Fibroblast of the aortic adventitia (primary cell): ENCODE data around the gene MRTFB. TPM values are rescaled to one million over a fixed set of nuclear protein-coding genes. Genes with fewer than 3 reads are reported as not detected.

Experiments used
- DNase-seq: peaks from one replicate; pipeline ENCODE4 v3.0.0-alpha.2; 2010; ENCODE audit warnings: low read depth
- H3K4me3 ChIP-seq: 2 replicates; pipeline ENCODE4 v1.5.1; 2011; ENCODE audit warnings: low read depth, mild to moderate bottlenecking, control low read depth, low read length, moderate library complexity
- CTCF ChIP-seq: IDR thresholded peaks from 2 replicates; pipeline ENCODE4 v1.5.1; 2011; ENCODE audit warnings: mild to moderate bottlenecking, low read length, control low read depth, inconsistent platforms; ENCODE audit not compliant: insufficient read depth
- total RNA-seq: library from RNA; depleted of rRNA; stranded (reverse); fragments of >200 nt; gene quantifications from 2 replicates; pipeline ENCODE4 v1.2.3, GENCODE V29; 2012; ENCODE audit warnings: low replicate concordance

Gene MRTFB
- total RNA-seq, 1 donor = 13.2 TPM

- TF ChIP-seq CTCF = no peak
- no peak overlapping the region for H3K4me3 ChIP-seq
- DNase-seq = no peak
Measured at GRCh38 chr16:14050291-14051027, 20.7 kb upstream of the MRTFB start.

DNA sequence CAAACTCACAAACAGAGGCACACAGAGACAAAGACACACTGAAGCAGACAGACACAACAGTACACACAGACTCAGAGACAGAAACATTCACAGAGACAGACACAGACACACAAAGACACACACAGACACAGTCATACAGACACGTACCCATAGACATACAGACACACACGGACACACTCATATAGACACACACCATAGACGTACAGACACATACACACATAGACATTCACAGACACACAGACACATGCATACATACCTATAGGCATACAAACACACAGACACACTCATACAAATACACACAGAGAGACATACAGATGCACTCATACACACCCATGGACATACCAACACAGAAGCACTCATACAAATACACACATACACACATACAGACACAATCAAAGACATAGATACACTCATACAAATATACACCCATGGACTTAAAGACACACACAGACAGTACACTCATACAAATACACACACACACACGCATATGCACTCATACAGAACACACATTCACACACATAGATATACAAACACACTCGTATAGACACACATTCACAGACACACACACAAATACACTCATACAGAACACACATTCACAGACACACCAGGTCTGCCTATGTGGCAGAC lies 19.9 kb upstream of the MRTFB start:
- no peak for DNase-seq
- no peak for TF ChIP-seq CTCF
- no peak overlapping the region for H3K4me3 ChIP-seq

GRCh38 chr16:14056970-14057369 lies 14.1 kb upstream of the MRTFB start:
- DNase-seq = peak; percentile 13
- H3K4me3 ChIP-seq = no peak overlapping the region
- no peak for TF ChIP-seq CTCF

GRCh38 chr16:14057878-14058382 lies 13.2 kb upstream of the MRTFB start:
- TF ChIP-seq CTCF = no peak
- no peak for DNase-seq

GRCh38 chr16:14061732-14062259 lies 9.3 kb upstream of the MRTFB start:
- H3K4me3 ChIP-seq = no peak overlapping the region
- no peak for TF ChIP-seq CTCF
- no peak for DNase-seq

More at GRCh38 chr16:14057878-14058382, 13.2 kb upstream of the MRTFB start:
- H3K4me3 ChIP-seq = no peak overlapping the region

- H3K4me3 ChIP-seq = no peak overlapping the region
- no peak for TF ChIP-seq CTCF
- DNase-seq = no peak
Measured at GRCh38 chr16:14062261-14062660, 8.9 kb upstream of the MRTFB start.
